HG02798 (cell line): ENCODE data around the gene MYORG.
"Not testable (repeated sequence)": the region's sequence is repeated elsewhere in the genome, so short reads cannot be mapped to it uniquely, and the experiment has no call there.

Source experiments
- ATAC-seq: cut with Tn5 transposase; IDR thresholded peaks from one replicate; pipeline ENCODE4 v1.9.1; 2021; ENCODE audit warnings: mild to moderate bottlenecking; ENCODE audit not compliant: unreplicated experiment, poor library complexity

The MYORG gene

GRCh38 chr9:34370970-34371880 is 5.5 kb downstream of the MYORG start:
- no peak for ATAC-seq

- no peak for ATAC-seq
These were observed 6.2 kb downstream of the MYORG start for GRCh38 chr9:34370335-34370969.

- no peak for ATAC-seq
These were observed 7.1 kb downstream of the MYORG start for GRCh38 chr9:34369636-34370035.

GRCh38 chr9:34368796-34369195 is 7.9 kb downstream of the MYORG start:
- not testable (repeated sequence) for ATAC-seq

GRCh38 chr9:34367751-34368410 is 8.8 kb downstream of the MYORG start:
- ATAC-seq: not testable (repeated sequence)

- no peak for ATAC-seq
These were observed 10.3 kb downstream of the MYORG start for GRCh38 chr9:34366365-34366764.

- no peak for ATAC-seq
These were observed 11.4 kb downstream of the MYORG start for GRCh38 chr9:34365282-34365681.

- no peak for ATAC-seq
These were observed 12.9 kb downstream of the MYORG start for GRCh38 chr9:34363619-34364351.

GRCh38 chr9:34362614-34363214 is 14.0 kb downstream of the MYORG start:
- no peak for ATAC-seq

GRCh38 chr9:34352957-34353356 is 23.7 kb downstream of the MYORG start:
- not testable (repeated sequence) for ATAC-seq

- not testable (repeated sequence) for ATAC-seq
These were observed 24.5 kb downstream of the MYORG start for GRCh38 chr9:34352122-34352652.

GRCh38 chr9:34349324-34349723 is 27.4 kb downstream of the MYORG start:
- ATAC-seq: no peak

- ATAC-seq: no peak
These were observed 28.9 kb downstream of the MYORG start for GRCh38 chr9:34347800-34348158.

- ATAC-seq: no peak
These were observed 29.6 kb downstream of the MYORG start for GRCh38 chr9:34346873-34347799.

GRCh38 chr9:34343605-34344004 is 33.1 kb downstream of the MYORG start:
- ATAC-seq: no peak

- no peak for ATAC-seq
These were observed 33.6 kb downstream of the MYORG start for GRCh38 chr9:34343090-34343489.

GRCh38 chr9:34341659-34342295 is 34.9 kb downstream of the MYORG start:
- ATAC-seq: no peak

- ATAC-seq: no peak
These were observed 37.9 kb downstream of the MYORG start for GRCh38 chr9:34338665-34339385.
